Left renal pelvis (tissue), 4 donors: ENCODE data around the gene ACAN. TPM values are rescaled to one million over a fixed set of nuclear protein-coding genes. Genes with fewer than 3 reads are reported as not detected.

ENCODE experiments used
- DNase-seq, 4 donors: peaks; one replicate each; pipeline ENCODE4 v3.0.0-alpha.2; 2013; ENCODE audit warnings: low read depth in 4 of 4, low spot score in 3 of 4
- polyA plus RNA-seq, 4 donors: library from polyadenylated mRNA; unstranded; fragments of 120-200 nt; gene quantifications; one replicate each; pipeline ENCODE4 v1.2.1, GENCODE V29; 2013; ENCODE audit not compliant: insufficient read length in 4 of 4

Gene ACAN
- polyA plus RNA-seq, 4 donors, result 2.5 to 5.2 (median 3.0) TPM

GRCh38 chr15:88800738-88801137, 2.5 kb upstream of the ACAN start:
- DNase-seq, result no peak

DNA sequence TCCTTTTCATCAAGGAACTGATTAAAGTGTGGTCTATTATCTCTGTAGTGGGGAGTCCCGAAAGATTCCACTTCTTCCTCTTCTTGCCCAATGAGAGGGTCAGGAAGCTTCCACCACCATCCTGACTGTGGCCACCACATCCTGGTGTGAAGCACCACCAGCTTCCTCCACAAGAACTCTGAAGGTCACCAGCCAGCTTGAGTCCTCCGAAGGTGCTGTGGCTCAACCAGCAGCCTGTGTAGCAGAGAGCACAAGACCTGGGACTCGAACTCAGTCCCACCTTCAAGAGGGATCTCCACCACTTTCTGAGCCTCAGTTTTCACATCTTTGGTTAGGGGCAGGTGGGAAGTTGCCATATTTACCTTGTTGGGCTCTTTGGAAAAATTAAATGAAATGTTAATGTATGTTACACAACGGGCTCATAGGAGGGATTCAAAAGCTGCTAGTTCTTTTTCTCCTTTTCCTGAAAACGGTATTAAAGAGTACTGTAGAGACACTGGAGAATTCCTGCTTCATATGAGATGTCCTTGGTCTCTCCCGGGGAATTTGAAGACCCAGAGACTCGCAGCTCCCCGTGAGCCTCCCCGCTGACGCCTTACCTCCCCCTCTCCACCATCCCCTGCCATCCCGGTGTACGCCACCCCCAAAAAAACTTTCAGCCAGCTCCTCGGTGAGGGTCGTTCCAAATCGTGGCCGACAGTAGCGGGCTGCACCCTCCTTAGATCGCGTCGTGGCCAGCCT, 816 bp upstream of the ACAN start:
- DNase-seq, result no peak

GRCh38 chr15:88802991-88803240, 320 bp upstream of the ACAN start:
- no peak for DNase-seq

DNA sequence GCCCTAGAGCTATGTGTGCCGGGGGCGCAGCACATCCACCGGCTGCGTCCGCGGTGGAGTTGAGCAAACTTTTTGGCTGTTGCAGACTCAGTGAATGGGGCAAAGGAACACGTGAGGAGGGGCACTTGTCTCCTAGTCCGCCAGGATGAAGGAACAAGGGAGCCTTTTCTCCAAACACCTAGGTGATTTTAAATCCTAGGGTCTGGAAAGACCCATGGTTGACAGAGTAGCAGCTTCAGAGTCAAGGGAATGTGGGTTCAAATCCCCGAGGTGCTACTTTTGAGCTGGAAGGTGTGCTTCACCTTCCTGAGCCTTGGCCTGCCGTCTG, 648 bp downstream of the ACAN start:
- DNase-seq, result no peak

GRCh38 chr15:88804257-88804656, 1.0 kb downstream of the ACAN start:
- DNase-seq, result no peak

- no peak for DNase-seq
Observed at GRCh38 chr15:88805031-88805780, 2.0 kb downstream of the ACAN start.

- no peak for DNase-seq
Observed at GRCh38 chr15:88810446-88810845, 7.2 kb downstream of the ACAN start.

DNA sequence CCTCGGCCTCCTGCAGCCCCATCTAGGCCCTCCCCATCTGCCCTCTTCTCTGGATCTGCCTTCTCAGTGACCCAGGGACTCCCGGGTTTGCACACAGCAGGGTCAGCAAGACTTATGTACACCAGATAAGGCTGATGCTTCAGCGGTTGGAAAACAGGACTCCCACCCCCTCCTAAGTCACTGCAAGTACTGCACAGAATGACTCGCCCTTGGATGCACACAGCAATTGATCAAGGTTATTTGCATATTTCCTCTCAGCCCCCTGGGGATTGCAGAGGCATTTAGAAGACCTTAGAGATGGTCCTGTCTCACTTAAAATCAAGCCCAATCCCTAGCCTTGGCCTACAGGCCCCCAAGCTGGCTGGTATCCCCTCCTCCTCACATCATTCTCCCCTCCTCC, 8.9 kb downstream of the ACAN start:
- DNase-seq, result no peak

GRCh38 chr15:88813960-88814359, 10.7 kb downstream of the ACAN start:
- DNase-seq, result no peak

- DNase-seq, result no peak
Observed at GRCh38 chr15:88814393-88814792, 11.2 kb downstream of the ACAN start.

- no peak for DNase-seq
Observed at GRCh38 chr15:88818920-88819319, 15.7 kb downstream of the ACAN start.

GRCh38 chr15:88821993-88822392, 18.8 kb downstream of the ACAN start:
- no peak for DNase-seq

- no peak for DNase-seq
Observed at GRCh38 chr15:88828791-88829190, 25.6 kb downstream of the ACAN start.

DNA sequence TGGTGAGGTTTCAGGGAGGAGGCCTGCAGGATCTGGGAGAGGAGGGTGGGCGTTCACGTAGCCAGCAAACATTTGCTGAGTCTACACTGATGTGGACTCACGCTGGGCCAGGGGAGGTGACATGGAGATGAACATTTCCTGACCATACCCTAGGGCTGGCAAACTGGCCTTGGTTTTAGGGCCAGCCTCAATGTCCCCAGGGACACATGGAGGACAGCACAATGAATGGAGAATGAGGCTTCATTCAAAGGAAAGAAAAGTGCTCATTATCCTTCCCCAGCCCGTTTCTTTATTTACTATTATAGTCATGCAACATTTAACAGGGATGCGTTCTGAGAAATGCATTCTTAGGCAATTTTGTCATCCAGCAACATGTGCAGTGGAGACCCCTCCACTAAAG, 26.8 kb downstream of the ACAN start:
- DNase-seq, result no peak

GRCh38 chr15:88832820-88833730, 29.8 kb downstream of the ACAN start:
- no peak for DNase-seq

- no peak for DNase-seq
Observed at GRCh38 chr15:88833731-88834100, 30.5 kb downstream of the ACAN start.

GRCh38 chr15:88834211-88834812, 31.1 kb downstream of the ACAN start:
- DNase-seq, result no peak

GRCh38 chr15:88835119-88835518, 31.9 kb downstream of the ACAN start:
- DNase-seq, result no peak

GRCh38 chr15:88835646-88836045, 32.4 kb downstream of the ACAN start:
- no peak for DNase-seq

- no peak for DNase-seq
Observed at GRCh38 chr15:88838667-88839066, 35.4 kb downstream of the ACAN start.

- DNase-seq, result no peak
Observed at GRCh38 chr15:88839146-88839545, 35.9 kb downstream of the ACAN start.
